CD14-positive monocyte (primary cell): ENCODE results near the gene PDE1A. TPM values are rescaled to one million over a fixed set of nuclear protein-coding genes. Genes with fewer than 3 reads are reported as not detected.

Experiments
- DNase-seq, 3 donors: peaks; one replicate each; pipeline ENCODE4 v3.0.0-alpha.2; 2011 to 2022
- H2AFZ ChIP-seq: 2 replicates; pipeline ENCODE4 v1.6.0; 2012; ENCODE audit warnings: mild to moderate bottlenecking, low read depth, low read length, inconsistent platforms; ENCODE audit not compliant: insufficient read depth, poor library complexity, severe bottlenecking
- H3K27ac ChIP-seq, 2 donors: 1 replicate in 1 of 2; 2 replicates in 1 of 2; pipeline ENCODE4 v1.5.1; 2012 to 2013; ENCODE audit warnings: low read length in 2 of 2, control low read depth in 1 of 2, inconsistent platforms in 1 of 2, low read depth in 1 of 2, mild to moderate bottlenecking in 1 of 2
- H3K27me3 ChIP-seq, 2 donors: one replicate each; pipeline versions ENCODE4 v1.6.0 to v1.6.1; 2011 to 2013; ENCODE audit warnings: low read length in 2 of 2; ENCODE audit not compliant: control insufficient read depth in 2 of 2, insufficient read depth in 2 of 2
- H3K36me3 ChIP-seq, 2 donors: replicated peaks in 1 of 2; 1 replicate in 1 of 2; 2 replicates in 1 of 2; pipeline versions ENCODE4 v1.5.1 to v1.6.1; 2012 to 2013; ENCODE audit warnings: low read length in 2 of 2, control low read depth in 1 of 2, inconsistent platforms in 1 of 2, mild to moderate bottlenecking in 1 of 2; ENCODE audit not compliant: insufficient read depth in 2 of 2, control insufficient read depth in 1 of 2
- H3K4me1 ChIP-seq, 2 donors: 1 replicate in 1 of 2; 2 replicates in 1 of 2; pipeline versions ENCODE4 v1.5.1 to v1.6.1; 2012 to 2013; ENCODE audit warnings: low read length in 2 of 2, control low read depth in 1 of 2, inconsistent platforms in 1 of 2, mild to moderate bottlenecking in 1 of 2, moderate library complexity in 1 of 2; ENCODE audit not compliant: insufficient read depth in 2 of 2, control insufficient read depth in 1 of 2
- H3K4me2 ChIP-seq: replicated peaks from 2 replicates; pipeline ENCODE3; 2012; ENCODE audit warnings: low read length, moderate library complexity, mild to moderate bottlenecking; ENCODE audit not compliant: poor library complexity, severe bottlenecking; ENCODE audit errors: extremely low read depth
- H3K4me3 ChIP-seq, 3 experiments: fragments of 200-600 bp in 1 of 3; sonication (generic) in 1 of 3; replicated peaks in 1 of 3; 1 replicate in 2 of 3; 2 replicates in 1 of 3; pipeline ENCODE4 v1.5.1; 2011 to 2013; ENCODE audit warnings: low read length in 3 of 3, mild to moderate bottlenecking in 3 of 3, control low read depth in 2 of 3, low read depth in 2 of 3, inconsistent platforms in 1 of 3, moderate library complexity in 1 of 3
- H3K79me2 ChIP-seq: 2 replicates; pipeline ENCODE4 v1.6.0; 2012; ENCODE audit warnings: mild to moderate bottlenecking, control low read depth, inconsistent platforms, low read length, moderate library complexity; ENCODE audit not compliant: insufficient read depth
- H3K9ac ChIP-seq: 2 replicates; pipeline ENCODE4 v1.6.0; 2017; ENCODE audit warnings: low read length, mild to moderate bottlenecking; ENCODE audit not compliant: insufficient read depth, poor library complexity, severe bottlenecking
- H3K9me3 ChIP-seq, 2 donors: replicated peaks in 1 of 2; 1 replicate in 1 of 2; 2 replicates in 1 of 2; pipeline versions ENCODE4 v1.5.1 to v1.6.1; 2012 to 2013; ENCODE audit warnings: low read length in 2 of 2, control low read depth in 1 of 2; ENCODE audit not compliant: control insufficient read depth in 1 of 2, insufficient read depth in 1 of 2
- H4K20me1 ChIP-seq: 2 replicates; pipeline ENCODE4 v1.6.0; 2012; ENCODE audit warnings: mild to moderate bottlenecking, low read length, control low read depth, moderate library complexity; ENCODE audit not compliant: insufficient read depth
- H3K27ac Mint-ChIP-seq, 7 donors: one replicate each; pipeline ENCODE4 v1.8.0; 2020; ENCODE audit warnings: mild to moderate bottlenecking in 7 of 7, mixed read lengths in 7 of 7, moderate library complexity in 6 of 7, inconsistent platforms in 2 of 7
- H3K27me3 Mint-ChIP-seq, 3 donors: one replicate each; pipeline ENCODE4 v1.8.0; 2021 to 2022; ENCODE audit warnings: low read depth in 3 of 3, mild to moderate bottlenecking in 3 of 3, mixed read lengths in 3 of 3, moderate library complexity in 3 of 3, inconsistent platforms in 1 of 3
- H3K36me3 Mint-ChIP-seq, 2 donors: one replicate each; pipeline ENCODE4 v1.8.0; 2020; ENCODE audit warnings: mixed read lengths in 2 of 2, inconsistent platforms in 1 of 2, mild to moderate bottlenecking in 1 of 2
- H3K4me1 Mint-ChIP-seq: one replicate; pipeline ENCODE4 v1.8.0; 2020; ENCODE audit warnings: mild to moderate bottlenecking, mixed read lengths
- H3K4me3 Mint-ChIP-seq, 2 donors: one replicate each; pipeline ENCODE4 v1.8.0; 2020; ENCODE audit warnings: mild to moderate bottlenecking in 2 of 2, mixed read lengths in 2 of 2, moderate library complexity in 1 of 2
- H3K9me3 Mint-ChIP-seq, 7 donors: one replicate each; pipeline ENCODE4 v1.8.0; 2020 to 2022; ENCODE audit warnings: mixed read lengths in 7 of 7, mild to moderate bottlenecking in 6 of 7, moderate library complexity in 6 of 7, inconsistent platforms in 2 of 7
- WGBS: methylation state at CpG from one replicate; pipeline ENCODE4 v1.1.5; 2013; ENCODE audit warnings: missing lambda C conversion rate; ENCODE audit not compliant: insufficient coverage; 5-methylcytosine and 5-hydroxymethylcytosine counted together
- intact Hi-C, 2 donors: fragments of 100-400 bp; cut with micrococcal nuclease; formaldehyde crosslinking; loops; one replicate each; pipeline versions ENCODE4 v1.15.0 to v1.15.1; 2023
- polyA plus RNA-seq, 3 donors: library from polyadenylated mRNA; depleted of rRNA in 1 of 3; unstranded in 2 of 3; stranded (reverse) in 1 of 3; fragments of 300-500 nt in 2 of 3; fragments of >200 nt in 1 of 3; fragmentation: Illumina TruSeq in 2 of 3; gene quantifications; 1 replicate in 2 of 3; 2 replicates in 1 of 3; pipeline ENCODE4 v1.2.3, GENCODE V29; 2012 to 2021
- TF ChIP-seq, protein P1 (sequence below): fragments of 200-600 bp; IDR thresholded peaks from one replicate; pipeline ENCODE4 v1.8.0; 2022; ENCODE audit warnings: antibody characterized with exemption, mild to moderate bottlenecking

The PDE1A gene
- polyA plus RNA-seq, 3 donors: not detected

DNA sequence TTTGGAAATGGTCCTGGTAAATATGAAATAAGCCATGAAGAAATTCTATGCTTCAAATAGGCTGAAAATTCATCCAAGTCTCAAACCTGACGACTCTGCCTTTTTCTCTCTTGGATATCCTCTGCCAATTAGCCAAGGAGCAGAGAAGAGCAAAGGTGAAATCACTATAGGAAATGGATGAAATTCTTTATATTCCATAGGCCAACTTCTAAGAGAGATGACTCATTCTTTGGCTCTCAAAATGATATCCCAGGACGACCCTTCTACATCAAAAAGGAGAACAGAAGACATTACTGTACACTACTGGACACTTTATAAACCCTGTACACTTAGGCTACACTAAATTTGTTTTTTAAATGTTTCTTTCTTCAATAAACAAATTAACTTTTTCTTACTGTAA is 22.7 kb downstream of the PDE1A start:
- intact Hi-C loops: no loop called here
- H2AFZ ChIP-seq: no peak overlapping the region
- H3K27me3 Mint-ChIP-seq: no peaks in the 10 kb centered on the region
- no peak overlapping the region for H3K27ac Mint-ChIP-seq
- no peaks in the 10 kb centered on the region for H3K79me2 ChIP-seq
- H3K4me1 Mint-ChIP-seq: no peaks in the 10 kb centered on the region
- H3K9me3 Mint-ChIP-seq: peaks cover 0 to 8% (median 2%) of the 10 kb centered on the region in 7 donors
- no peaks in the 10 kb centered on the region for H3K4me1 ChIP-seq
- no peaks in the 10 kb centered on the region for H4K20me1 ChIP-seq
- H3K4me2 ChIP-seq: no peak overlapping the region
- H3K27ac ChIP-seq: no peak overlapping the region
- no peak overlapping the region for H3K4me3 ChIP-seq
- WGBS: 88% methylated on average over 1 of the region's 2 CpGs
- H3K27me3 ChIP-seq: no peaks in the 10 kb centered on the region
- no peaks in the 10 kb centered on the region for H3K36me3 ChIP-seq
- H3K36me3 Mint-ChIP-seq: no peaks in the 10 kb centered on the region
- no peak overlapping the region for H3K4me3 Mint-ChIP-seq
- no peak overlapping the region for H3K9ac ChIP-seq
- TF ChIP-seq, protein P1, sequence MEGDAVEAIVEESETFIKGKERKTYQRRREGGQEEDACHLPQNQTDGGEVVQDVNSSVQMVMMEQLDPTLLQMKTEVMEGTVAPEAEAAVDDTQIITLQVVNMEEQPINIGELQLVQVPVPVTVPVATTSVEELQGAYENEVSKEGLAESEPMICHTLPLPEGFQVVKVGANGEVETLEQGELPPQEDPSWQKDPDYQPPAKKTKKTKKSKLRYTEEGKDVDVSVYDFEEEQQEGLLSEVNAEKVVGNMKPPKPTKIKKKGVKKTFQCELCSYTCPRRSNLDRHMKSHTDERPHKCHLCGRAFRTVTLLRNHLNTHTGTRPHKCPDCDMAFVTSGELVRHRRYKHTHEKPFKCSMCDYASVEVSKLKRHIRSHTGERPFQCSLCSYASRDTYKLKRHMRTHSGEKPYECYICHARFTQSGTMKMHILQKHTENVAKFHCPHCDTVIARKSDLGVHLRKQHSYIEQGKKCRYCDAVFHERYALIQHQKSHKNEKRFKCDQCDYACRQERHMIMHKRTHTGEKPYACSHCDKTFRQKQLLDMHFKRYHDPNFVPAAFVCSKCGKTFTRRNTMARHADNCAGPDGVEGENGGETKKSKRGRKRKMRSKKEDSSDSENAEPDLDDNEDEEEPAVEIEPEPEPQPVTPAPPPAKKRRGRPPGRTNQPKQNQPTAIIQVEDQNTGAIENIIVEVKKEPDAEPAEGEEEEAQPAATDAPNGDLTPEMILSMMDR: no peak
- no peak for DNase-seq
- H3K9me3 ChIP-seq: no peaks in the 10 kb centered on the region

DNA sequence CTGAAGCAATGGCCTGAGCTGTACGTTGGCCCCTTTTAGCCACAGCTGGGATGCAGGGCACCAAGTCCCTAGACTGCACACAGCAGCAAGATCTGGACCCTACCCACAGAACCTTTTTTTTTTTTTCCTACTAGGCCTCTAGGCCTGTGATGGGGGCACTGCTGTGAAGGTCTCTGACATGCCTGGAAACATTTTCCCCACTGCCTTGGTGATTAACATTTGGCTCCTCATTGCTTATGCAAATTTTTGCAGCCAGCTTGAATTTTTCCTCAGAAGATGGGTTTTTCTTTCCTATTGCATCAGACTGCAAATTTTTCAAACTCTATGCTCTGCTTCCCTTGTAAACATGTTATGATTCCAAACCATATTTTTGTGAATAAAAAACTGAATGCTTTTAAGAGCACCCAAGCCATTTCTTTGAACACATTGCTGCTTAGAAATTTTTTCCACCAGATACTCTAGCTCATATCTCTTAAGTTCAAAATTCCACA is 33.5 kb downstream of the PDE1A start:
- Mint-ChIP-seq H3K4me3 (no peak overlapping the region), H3K4me1 (no peaks in the 10 kb centered on the region), H3K9me3 (peaks cover 0 to 15% (median 7%) of the 10 kb centered on the region in 7 donors), H3K36me3 (no peaks in the 10 kb centered on the region), H3K27me3 (no peaks in the 10 kb centered on the region), H3K27ac (no peak overlapping the region)
- Histone ChIP-seq H3K27ac (no peak overlapping the region), H3K4me2 (no peak overlapping the region), H3K36me3 (no peaks in the 10 kb centered on the region), H2AFZ (no peak overlapping the region), H3K9ac (no peak overlapping the region), H3K4me1 (no peaks in the 10 kb centered on the region), H3K9me3 (peaks cover 0 to 5% of the 10 kb centered on the region in 2 donors), H4K20me1 (no peaks in the 10 kb centered on the region), H3K79me2 (no peaks in the 10 kb centered on the region), H3K27me3 (no peaks in the 10 kb centered on the region), H3K4me3 (no peak overlapping the region)
- 88% methylated on average over 1 of the region's 1 CpG for WGBS
- TF ChIP-seq, protein P1: no peak
- intact Hi-C loops: no loop called here
- DNase-seq: no peak
